Measurements from ENCODE around the gene MLC1.

Gene MLC1

DNA sequence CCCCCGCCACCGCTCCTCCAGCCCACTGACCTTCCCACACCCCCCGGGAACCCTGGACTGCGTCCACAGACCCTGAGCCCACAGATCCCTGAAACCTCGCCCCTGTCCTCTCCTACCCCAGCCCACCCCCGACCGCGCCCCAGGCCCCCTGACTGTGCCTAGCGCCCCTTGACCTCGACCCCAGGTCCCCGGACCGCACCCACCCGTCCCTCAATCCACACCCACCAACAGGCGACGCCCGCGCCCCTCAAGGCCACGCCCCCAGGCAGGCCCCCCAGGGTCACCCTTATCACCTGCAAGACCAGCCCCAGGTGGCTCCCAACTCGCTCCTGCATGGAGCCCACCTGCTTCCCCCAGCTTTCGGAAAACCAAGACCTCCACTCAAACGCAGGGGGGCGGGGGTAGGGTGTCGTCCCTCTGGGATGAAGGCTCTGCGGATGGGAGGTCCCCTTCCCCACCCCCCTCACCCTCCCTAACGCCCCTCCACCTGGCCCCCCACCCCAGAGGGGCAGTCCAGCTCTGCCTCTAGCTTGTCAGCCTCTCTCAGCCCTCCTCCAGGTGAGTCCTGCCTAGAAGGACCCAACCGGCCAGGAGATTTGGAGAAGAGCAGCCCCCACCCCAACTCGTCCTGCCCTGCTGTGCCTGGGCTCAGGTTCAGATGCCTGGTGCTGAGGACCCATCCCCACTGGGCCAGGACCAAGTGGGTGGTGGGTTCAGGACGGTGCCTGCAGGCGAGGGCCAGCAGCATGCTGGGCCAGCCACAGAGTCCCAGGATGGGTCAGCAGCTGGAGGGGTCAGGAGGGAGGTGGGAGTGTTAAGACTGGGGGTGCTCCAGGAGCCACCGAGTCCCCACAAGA is 69.5 kb downstream of the MLC1 start:
- DNase-seq: no peak

DNA sequence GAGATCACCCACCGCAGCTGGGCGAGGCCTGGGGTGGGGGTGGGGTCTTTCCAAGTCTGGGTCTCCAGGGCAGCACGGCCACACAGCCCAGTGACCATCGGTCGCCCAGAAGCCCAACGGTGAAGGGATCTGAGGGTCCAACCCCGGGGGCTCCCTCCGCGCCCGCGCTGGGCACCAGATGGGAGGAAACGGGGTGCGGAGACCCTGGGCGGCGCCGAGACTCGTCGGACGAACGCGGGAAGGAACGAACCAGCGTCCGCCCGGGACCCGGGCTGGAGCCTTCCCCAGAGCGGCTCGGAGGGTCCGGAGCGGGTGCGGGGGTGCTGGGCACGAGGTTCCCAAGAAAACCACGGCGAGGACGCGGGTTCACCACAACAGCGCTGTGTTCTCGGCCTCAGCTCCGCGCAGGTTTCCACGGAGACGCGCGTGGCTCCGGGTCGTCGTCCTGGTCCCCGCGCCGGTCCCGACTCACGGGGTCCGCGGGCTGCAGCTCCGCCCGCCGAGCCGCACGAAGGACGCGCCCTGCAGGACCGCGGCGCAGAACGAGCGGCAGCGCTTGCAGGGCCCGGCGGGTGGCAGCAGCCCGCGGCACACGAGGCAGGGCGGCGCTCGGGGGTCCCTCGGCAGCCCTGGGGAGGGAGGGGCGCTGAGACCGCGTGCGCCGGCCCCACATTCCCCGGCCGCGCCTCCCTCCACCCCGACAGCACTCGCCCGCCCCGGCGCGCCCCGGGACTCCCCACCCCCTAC is 70.4 kb downstream of the MLC1 start:
- DNase-seq: no peak

DNA sequence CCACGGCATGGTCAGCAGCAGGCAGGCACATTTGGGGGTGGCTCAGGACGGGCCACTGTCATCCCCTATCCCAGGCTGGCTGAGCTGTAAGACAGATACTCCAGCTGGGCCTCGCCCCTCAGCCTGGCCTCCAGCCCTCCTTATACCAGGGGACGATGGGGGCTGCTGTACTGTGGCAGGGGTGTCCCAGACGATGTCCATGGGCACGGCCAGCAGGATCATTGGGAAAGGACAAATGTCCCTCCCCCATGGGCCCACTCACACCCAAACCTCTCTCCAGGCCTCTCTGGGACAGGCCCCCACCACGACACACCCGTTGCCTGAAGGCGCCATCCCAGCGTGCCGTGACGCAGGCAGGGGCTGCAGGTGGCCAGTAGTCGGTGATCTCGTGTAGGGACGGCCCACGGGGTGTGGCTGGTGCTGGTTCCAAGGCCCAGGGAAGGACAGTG is 71.1 kb downstream of the MLC1 start:
- no peak for DNase-seq

- no peak for DNase-seq
These were observed 72.7 kb downstream of the MLC1 start, which contains the start of gene IL17REL for GRCh38 chr22:50012211-50013181. TSS of gene IL17REL (minus strand) at chr22:50012765. CDS start at chr22:50012646, 119 bp downstream.

- DNase-seq: no peak
These were observed 73.6 kb downstream of the MLC1 start for GRCh38 chr22:50011447-50012210.

DNA sequence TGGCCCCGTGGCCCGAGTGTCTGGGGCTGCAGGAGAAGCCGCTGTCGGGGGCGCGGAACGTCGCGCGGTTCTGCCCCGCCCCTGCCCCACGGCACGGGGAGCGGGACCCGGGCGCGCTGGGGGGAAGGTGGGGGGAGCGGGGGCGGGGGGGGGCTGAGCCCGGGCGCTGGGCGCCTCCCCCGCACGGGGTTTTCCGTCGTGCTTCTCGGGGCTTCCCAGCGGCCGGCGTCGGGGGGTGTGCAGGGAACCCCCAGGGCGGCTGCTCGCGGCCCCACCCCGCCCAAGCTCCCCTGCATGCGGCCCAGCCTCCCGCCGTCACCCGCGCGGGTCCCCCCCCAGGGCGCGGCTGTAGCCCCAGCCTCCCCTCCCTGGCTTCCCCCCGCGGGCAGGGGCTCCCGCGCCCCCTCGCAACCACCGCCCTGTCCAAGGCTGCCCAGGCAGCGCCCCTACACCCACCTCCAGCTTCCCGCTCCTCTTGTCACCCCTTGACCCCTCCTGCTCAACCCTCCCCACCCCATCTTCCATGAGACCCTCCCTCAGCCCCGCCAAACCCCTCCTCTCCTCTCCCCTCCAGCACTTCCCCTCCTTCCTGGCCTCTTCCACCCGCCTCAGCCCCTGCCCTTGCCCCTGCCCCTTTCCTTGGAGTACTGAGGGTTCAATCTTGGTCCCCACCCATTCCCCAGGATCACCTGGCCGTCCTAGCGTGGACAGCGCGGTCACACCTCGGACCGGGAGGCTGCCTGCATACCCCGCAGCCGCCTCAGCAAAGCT is 74.4 kb downstream of the MLC1 start:
- no peak for DNase-seq

DNA sequence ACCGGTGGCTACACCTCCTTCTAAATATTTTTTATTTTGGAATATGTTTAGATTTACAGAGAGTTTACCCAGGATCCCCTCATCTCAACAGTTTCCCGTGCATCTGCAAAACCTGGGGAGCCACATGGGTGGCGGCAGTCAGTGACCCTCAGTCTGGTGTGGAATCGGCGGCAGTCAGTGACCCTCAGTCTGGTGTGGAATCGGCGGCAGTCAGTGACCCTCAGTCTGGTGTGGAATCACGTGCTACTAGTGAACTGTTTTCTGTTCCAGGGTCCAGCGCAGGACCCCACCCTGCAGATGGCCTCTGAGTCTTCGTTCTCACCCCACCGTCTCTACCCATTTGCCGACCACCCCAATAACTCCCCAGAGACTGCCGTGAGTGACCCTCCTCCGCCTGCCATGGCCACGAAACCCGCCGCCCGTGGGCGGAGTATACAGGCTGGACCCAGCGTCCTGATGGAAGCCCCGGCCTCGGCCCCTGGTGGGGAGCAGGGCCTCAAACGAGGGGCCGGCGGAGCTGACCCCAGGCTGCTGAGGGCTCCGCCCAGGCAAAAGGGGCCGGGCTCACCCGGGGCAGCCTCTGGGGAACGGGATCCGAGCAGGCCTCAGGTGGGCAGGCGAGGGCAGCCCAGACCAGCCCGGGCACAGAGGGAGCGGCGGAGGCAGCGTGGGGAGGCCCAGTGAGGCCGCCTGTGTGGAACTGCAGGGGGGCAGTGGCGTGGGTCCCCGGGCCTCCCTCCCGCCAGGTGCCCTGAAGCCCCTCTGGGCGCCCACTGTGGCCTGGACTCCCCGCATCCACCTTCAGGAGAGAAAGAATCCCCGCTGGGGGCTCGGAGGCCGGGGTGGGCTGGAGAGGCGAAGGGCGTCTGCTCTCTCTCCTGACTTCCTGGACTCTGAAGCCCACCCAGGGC is 75.2 kb downstream of the MLC1 start:
- no peak for DNase-seq

Measured in fibroblast of skin of abdomen (primary cell).